Prostate gland (tissue), 2 donors: Measurements from ENCODE around the gene KIAA1328.

Experiments
- POLR2A ChIP-seq: fragments of 450-650 bp; IDR thresholded peaks from one replicate; pipeline ENCODE4 v1.6.1; 2016; ENCODE audit warnings: antibody characterized with exemption, mild to moderate bottlenecking
- POLR2AphosphoS5 ChIP-seq: sonication (generic); formaldehyde crosslinking; IDR thresholded peaks from one replicate; pipeline ENCODE4 v1.6.1; 2017; ENCODE audit warnings: antibody characterized with exemption
- TF ChIP-seq, protein P1 (sequence below), 4 experiments: fragments of 200-600 bp in 2 of 4; fragments of 450-650 bp in 2 of 4; sonication (generic) in 2 of 4; IDR thresholded peaks; 1 replicate in 3 of 4; 2 replicates in 1 of 4; pipeline ENCODE4 v1.5.1; 2016 to 2019; ENCODE audit warnings: antibody characterized with exemption in 4 of 4, mild to moderate bottlenecking in 2 of 4, moderate library complexity in 2 of 4

DNA sequence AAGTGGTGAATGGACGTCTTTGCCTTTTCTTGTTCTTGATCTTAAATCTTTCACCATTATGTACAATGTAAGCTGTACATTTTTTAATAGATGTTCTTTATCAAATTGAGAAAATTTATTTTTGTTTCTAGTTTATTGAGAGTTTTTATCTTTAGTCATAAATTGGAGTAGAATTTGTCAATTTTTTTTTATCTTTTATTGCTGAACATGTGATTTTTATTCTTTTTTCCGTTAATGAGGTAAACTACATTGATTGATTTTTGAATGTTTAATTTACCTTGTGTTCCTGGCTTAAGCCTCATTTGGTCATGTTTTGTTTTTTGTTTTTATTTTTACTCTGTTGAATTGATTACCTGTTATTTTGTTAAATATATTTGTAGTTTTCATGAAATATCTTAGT lies 19.7 kb downstream of the KIAA1328 start:
- no peak for TF ChIP-seq POLR2AphosphoS5
- TF ChIP-seq, protein P1, sequence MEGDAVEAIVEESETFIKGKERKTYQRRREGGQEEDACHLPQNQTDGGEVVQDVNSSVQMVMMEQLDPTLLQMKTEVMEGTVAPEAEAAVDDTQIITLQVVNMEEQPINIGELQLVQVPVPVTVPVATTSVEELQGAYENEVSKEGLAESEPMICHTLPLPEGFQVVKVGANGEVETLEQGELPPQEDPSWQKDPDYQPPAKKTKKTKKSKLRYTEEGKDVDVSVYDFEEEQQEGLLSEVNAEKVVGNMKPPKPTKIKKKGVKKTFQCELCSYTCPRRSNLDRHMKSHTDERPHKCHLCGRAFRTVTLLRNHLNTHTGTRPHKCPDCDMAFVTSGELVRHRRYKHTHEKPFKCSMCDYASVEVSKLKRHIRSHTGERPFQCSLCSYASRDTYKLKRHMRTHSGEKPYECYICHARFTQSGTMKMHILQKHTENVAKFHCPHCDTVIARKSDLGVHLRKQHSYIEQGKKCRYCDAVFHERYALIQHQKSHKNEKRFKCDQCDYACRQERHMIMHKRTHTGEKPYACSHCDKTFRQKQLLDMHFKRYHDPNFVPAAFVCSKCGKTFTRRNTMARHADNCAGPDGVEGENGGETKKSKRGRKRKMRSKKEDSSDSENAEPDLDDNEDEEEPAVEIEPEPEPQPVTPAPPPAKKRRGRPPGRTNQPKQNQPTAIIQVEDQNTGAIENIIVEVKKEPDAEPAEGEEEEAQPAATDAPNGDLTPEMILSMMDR (IDR thresholded peaks at IDR 0.05): no peak
- no peak for TF ChIP-seq POLR2A
